ENCODE measurements around the gene ROBO4.

DNA sequence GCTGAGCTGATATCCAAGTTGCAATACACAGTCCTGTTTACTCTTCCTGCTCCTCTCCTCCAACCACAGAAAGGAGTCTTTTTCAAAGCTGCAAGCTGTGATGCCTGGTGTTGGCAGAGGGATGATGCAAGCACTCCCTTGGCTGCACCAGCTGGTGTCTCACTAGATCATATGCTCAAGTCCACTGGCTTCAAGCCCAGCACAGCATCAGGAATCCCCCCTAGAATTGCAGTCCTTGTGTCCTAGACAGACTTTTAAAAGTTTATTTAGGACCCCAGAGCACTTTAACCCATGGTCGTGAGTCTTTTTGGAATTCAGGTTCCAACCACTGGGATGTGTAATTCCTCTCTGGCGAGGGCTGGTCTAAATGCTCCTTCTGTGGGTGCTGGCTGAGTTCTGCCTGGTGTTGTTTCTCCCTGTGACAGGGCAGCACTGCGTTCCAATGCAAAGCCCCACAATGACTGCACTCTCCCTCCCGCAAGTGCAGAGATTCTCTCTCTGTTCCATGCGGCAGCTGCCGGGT, 19.5 kb upstream of the ROBO4 start:
- no peak for TF ChIP-seq POLR2A (IDR thresholded peaks at IDR 0.05)
- TF ChIP-seq, protein P1, sequence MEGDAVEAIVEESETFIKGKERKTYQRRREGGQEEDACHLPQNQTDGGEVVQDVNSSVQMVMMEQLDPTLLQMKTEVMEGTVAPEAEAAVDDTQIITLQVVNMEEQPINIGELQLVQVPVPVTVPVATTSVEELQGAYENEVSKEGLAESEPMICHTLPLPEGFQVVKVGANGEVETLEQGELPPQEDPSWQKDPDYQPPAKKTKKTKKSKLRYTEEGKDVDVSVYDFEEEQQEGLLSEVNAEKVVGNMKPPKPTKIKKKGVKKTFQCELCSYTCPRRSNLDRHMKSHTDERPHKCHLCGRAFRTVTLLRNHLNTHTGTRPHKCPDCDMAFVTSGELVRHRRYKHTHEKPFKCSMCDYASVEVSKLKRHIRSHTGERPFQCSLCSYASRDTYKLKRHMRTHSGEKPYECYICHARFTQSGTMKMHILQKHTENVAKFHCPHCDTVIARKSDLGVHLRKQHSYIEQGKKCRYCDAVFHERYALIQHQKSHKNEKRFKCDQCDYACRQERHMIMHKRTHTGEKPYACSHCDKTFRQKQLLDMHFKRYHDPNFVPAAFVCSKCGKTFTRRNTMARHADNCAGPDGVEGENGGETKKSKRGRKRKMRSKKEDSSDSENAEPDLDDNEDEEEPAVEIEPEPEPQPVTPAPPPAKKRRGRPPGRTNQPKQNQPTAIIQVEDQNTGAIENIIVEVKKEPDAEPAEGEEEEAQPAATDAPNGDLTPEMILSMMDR (IDR thresholded peaks at IDR 0.05) = no peak
